HepG2 (cell line): ENCODE results near the gene WDR7. TPM values are rescaled to one million over a fixed set of nuclear protein-coding genes. Genes with fewer than 3 reads are reported as not detected.

ENCODE experiments used
- ATAC-seq: fragments of 200-7000 bp; cut with Tn5 transposase; 3 replicates; pipeline ENCODE4 v1.9.1; 2020; ENCODE audit warnings: mild to moderate bottlenecking, moderate library complexity
- BruUV-seq: library from RNA; stranded (reverse); fragments of 400-500 nt; replicated peaks from 2 replicates; lab custom pipeline; 2021; lab: Mats Ljungman, UMichigan
- CTCF ChIA-PET: fragments of 300-600 bp; formaldehyde crosslinking; extraction: SDS; loops from one replicate; lab custom pipeline; 2021; ENCODE audit warnings: low total read pairs, inconsistent platforms, low intra/inter-chr PET ratio; lab: Yijun Ruan, JAX
- POLR2A ChIA-PET: fragments of 350-600 bp; sonication (Branson Sonifier 250); formaldehyde crosslinking; loops from one replicate; lab custom pipeline; 2020; ENCODE audit warnings: antibody characterized with exemption, inconsistent platforms; lab: Yijun Ruan, JAX
- DNase-seq: peaks from one replicate; pipeline ENCODE4 v3.0.0-alpha.2; 2015; ENCODE audit warnings: low spot score
- FAIRE-seq: peaks from 3 replicates; lab custom pipeline; 2011; peaks lifted over from hg19 to GRCh38; lab: Jason Lieb, UNC
- H2AFZ ChIP-seq: one replicate; pipeline ENCODE4 v1.6.1; 2011; ENCODE audit warnings: low read length, inconsistent platforms
- H3K27ac ChIP-seq: fragments of 300-600 bp; 3 replicates; pipeline ENCODE4 v1.8.0; 2011; ENCODE audit warnings: mixed run types, mild to moderate bottlenecking, mixed read lengths, low read length, inconsistent platforms; ENCODE audit not compliant: insufficient read depth; ENCODE audit errors: extremely low read length
- H3K27me3 ChIP-seq, 2 experiments: fragments of 200-600 bp in 1 of 2; 2 replicates in 1 of 2; 3 replicates in 1 of 2; pipeline versions ENCODE4 v1.6.0 to v1.8.0; 2011; ENCODE audit warnings: low read length in 2 of 2, mild to moderate bottlenecking in 2 of 2, moderate library complexity in 2 of 2, inconsistent platforms in 1 of 2; ENCODE audit not compliant: insufficient read depth in 2 of 2, control insufficient read depth in 1 of 2
- H3K36me3 ChIP-seq, 2 experiments: fragments of 200-600 bp in 1 of 2; replicated peaks in 1 of 2; 2 replicates in 1 of 2; 3 replicates in 1 of 2; pipeline versions ENCODE4 v1.5.1 to v1.8.0; 2011; ENCODE audit warnings: low read length in 2 of 2, inconsistent platforms in 1 of 2; ENCODE audit not compliant: insufficient read depth in 2 of 2, control insufficient read depth in 1 of 2
- H3K4me1 ChIP-seq: 2 replicates; pipeline ENCODE4 v1.5.1; 2012; ENCODE audit warnings: low read length, inconsistent platforms; ENCODE audit not compliant: insufficient read depth
- H3K4me2 ChIP-seq: 2 replicates; pipeline ENCODE4 v1.6.0; 2011; ENCODE audit warnings: low read depth, low read length, inconsistent platforms
- H3K4me3 ChIP-seq, 3 experiments: fragments of 200-600 bp in 1 of 3; sonication (generic), shearing (Covaris generic) in 1 of 3; replicated peaks in 1 of 3; 2 replicates each; pipeline ENCODE4 v1.5.1; 2011 to 2016; ENCODE audit warnings: low read length in 3 of 3, inconsistent platforms in 2 of 3, low read depth in 2 of 3, mild to moderate bottlenecking in 2 of 3, control low read depth in 1 of 3, mixed read lengths in 1 of 3; ENCODE audit not compliant: insufficient read depth in 1 of 3
- H3K79me2 ChIP-seq: one replicate; pipeline ENCODE4 v1.6.1; 2011; ENCODE audit warnings: low read length, inconsistent platforms; ENCODE audit not compliant: insufficient read depth
- H3K9ac ChIP-seq: 2 replicates; pipeline ENCODE4 v1.6.0; 2011; ENCODE audit warnings: mild to moderate bottlenecking, low read depth, low read length, inconsistent platforms; ENCODE audit not compliant: insufficient read depth
- H3K9me3 ChIP-seq: 2 replicates; pipeline ENCODE4 v1.5.1; 2012; ENCODE audit warnings: mild to moderate bottlenecking, low read length
- H4K20me1 ChIP-seq: 2 replicates; pipeline ENCODE4 v1.6.0; 2011; ENCODE audit warnings: inconsistent platforms, mild to moderate bottlenecking, low read length, moderate library complexity; ENCODE audit not compliant: insufficient read depth
- HNF4G ChIP-seq, 2 experiments: sonication (generic) in 1 of 2; formaldehyde crosslinking in 1 of 2; IDR thresholded peaks; 2 replicates each; pipeline versions ENCODE4 v1.4.0 to v1.6.1; 2011 to 2020; ENCODE audit warnings: borderline replicate concordance in 2 of 2, low read depth in 2 of 2, mild to moderate bottlenecking in 2 of 2, low read length in 1 of 2, missing genetic modification reagents in 1 of 2, moderate library complexity in 1 of 2
- HOXA7 ChIP-seq: sonication (generic); formaldehyde crosslinking; IDR thresholded peaks from 2 replicates; pipeline ENCODE4 v1.8.1; 2022; ENCODE audit warnings: mild to moderate bottlenecking, missing genetic modification reagents, moderate library complexity
- HOXD1 ChIP-seq: sonication (generic); formaldehyde crosslinking; IDR thresholded peaks from 2 replicates; pipeline ENCODE4 v1.5.0; 2020; ENCODE audit warnings: missing genetic modification reagents
- JARID2 ChIP-seq: sonication (generic); formaldehyde crosslinking; IDR thresholded peaks from 2 replicates; pipeline ENCODE4 v1.8.1; 2023; ENCODE audit warnings: missing genetic modification reagents, inconsistent platforms; ENCODE audit not compliant: insufficient replicate concordance
- KMT2B ChIP-seq: IDR thresholded peaks from 2 replicates; pipeline ENCODE4 v1.6.1; 2016; ENCODE audit warnings: missing genetic modification reagents, missing compliant biosample characterization
- MAFK ChIP-seq, 2 experiments: IDR thresholded peaks in 1 of 2; conservative IDR thresholded peaks in 1 of 2; 2 replicates each; pipeline ENCODE4 v1.6.1; 2011; ENCODE audit warnings: improper control_type of control experiment in 2 of 2, low read length in 2 of 2
- SRSF1 ChIP-seq: fragments of 200-400 bp; formaldehyde crosslinking; optimal IDR thresholded peaks from 2 replicates; pipeline ENCODE3; 2017; ENCODE audit warnings: mild to moderate bottlenecking, low read depth, low read length, moderate library complexity
- ZNF263 ChIP-seq: sonication (generic); formaldehyde crosslinking; IDR thresholded peaks from 2 replicates; pipeline ENCODE4 v1.4.0; 2020; ENCODE audit warnings: missing genetic modification reagents
- ZNF530 ChIP-seq: sonication (generic); formaldehyde crosslinking; IDR thresholded peaks from 2 replicates; pipeline ENCODE4 v1.5.0; 2020; ENCODE audit warnings: low read depth, mild to moderate bottlenecking, missing genetic modification reagents
- ZNF552 ChIP-seq: sonication (generic); formaldehyde crosslinking; IDR thresholded peaks from 2 replicates; pipeline ENCODE4 v1.9.0; 2022; ENCODE audit warnings: missing genetic modification reagents, mild to moderate bottlenecking, borderline replicate concordance
- WGBS: methylation state at CpG from one replicate; pipeline ENCODE4 v1.1.6; 2017; ENCODE audit warnings: low lambda C conversion rate; 5-methylcytosine and 5-hydroxymethylcytosine counted together
- in situ Hi-C: cut with HindIII; loops from 2 replicates; pipeline ENCODE4 v1.10.0; 2017; ENCODE audit warnings: low pct_unique_long_range_greater_than_20kb; ENCODE audit not compliant: extremely low pct_ligation_motif_present
- intact Hi-C: fragments of 100-400 bp; cut with micrococcal nuclease; formaldehyde crosslinking; loops from one replicate; pipeline ENCODE4 v1.10.0; 2022; ENCODE audit not compliant: unreplicated experiment
- polyA plus RNA-seq, 8 experiments: library from polyadenylated mRNA; depleted of rRNA in 3 of 8; stranded (reverse) in 7 of 8; unstranded in 1 of 8; fragments of >200 nt; fragmentation: Illumina TruSeq in 4 of 8; extraction: Trizol in 4 of 8; gene quantifications; 2 replicates each; pipeline versions ENCODE4 v1.2.1 to v1.2.3, GENCODE V29; 2011 to 2016; ENCODE audit warnings: low read depth in 4 of 8, missing spikeins in 1 of 8, mixed read lengths in 1 of 8; ENCODE audit not compliant: insufficient read depth in 1 of 8
- total RNA-seq, 5 experiments: library from RNA; depleted of rRNA; stranded (reverse); fragments of >200 nt; fragmentation: Illumina TruSeq; extraction: Trizol; gene quantifications; 2 replicates each; pipeline ENCODE4 v1.2.3, GENCODE V29; 2016; ENCODE audit warnings: low read depth in 1 of 5
- TF ChIP-seq, protein P1 (sequence below): sonication (generic); formaldehyde crosslinking; IDR thresholded peaks from 2 replicates; pipeline ENCODE4 v1.5.0; 2020; ENCODE audit warnings: missing genetic modification reagents, mild to moderate bottlenecking, borderline replicate concordance
- TF ChIP-seq, protein P2 (sequence below): sonication (generic); formaldehyde crosslinking; IDR thresholded peaks from 2 replicates; pipeline ENCODE4 v1.4.0; 2020; ENCODE audit warnings: mild to moderate bottlenecking, missing genetic modification reagents

WDR7 gene
- total and polyA plus RNA-seq, 2 of the 13 experiments (the other 11 are each of a cell fraction or from before 2014, with no cell fraction given) = 2.0 to 7.8 TPM

DNA sequence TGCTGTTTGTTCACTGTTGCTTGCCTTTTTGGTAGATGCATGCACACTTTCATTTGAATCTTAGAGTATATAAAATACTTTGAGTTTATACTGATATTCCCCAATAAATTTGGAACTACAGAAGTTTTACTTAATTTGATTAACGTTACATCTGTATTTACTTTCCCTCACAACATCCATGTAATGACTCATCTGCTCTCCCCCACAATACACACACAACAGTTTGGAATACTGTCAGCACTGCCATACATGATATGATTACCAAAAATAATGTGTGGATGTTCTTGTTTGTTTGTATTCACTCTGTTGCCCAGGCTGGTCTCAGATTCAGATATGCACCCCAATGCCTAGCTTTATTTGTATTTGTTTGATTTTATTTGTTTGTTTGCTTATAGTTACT is 144.2 kb downstream of the WDR7 start (continued):
- TF ChIP-seq JARID2 (CRISPR knock-in tag) = no peak
- no peak for TF ChIP-seq SRSF1
- TF ChIP-seq, protein P1, sequence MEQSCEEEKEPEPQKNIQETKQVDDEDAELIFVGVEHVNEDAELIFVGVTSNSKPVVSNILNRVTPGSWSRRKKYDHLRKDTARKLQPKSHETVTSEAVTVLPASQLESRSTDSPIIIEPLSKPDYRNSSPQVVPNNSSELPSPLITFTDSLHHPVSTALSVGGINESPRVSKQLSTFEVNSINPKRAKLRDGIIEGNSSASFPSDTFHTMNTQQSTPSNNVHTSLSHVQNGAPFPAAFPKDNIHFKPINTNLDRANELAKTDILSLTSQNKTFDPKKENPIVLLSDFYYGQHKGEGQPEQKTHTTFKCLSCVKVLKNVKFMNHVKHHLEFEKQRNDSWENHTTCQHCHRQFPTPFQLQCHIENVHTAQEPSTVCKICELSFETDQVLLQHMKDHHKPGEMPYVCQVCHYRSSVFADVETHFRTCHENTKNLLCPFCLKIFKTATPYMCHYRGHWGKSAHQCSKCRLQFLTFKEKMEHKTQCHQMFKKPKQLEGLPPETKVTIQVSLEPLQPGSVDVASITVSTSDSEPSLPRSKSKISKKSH = no peak
- no peak for TF ChIP-seq HNF4G (IDR thresholded peaks at IDR 0.05; ENCODE audit: borderline replicate concordance, low read depth, low read length)
- TF ChIP-seq HNF4G (CRISPR knock-in tag; IDR thresholded peaks at IDR 0.05; ENCODE audit: borderline replicate concordance, low read depth) = no peak

DNA sequence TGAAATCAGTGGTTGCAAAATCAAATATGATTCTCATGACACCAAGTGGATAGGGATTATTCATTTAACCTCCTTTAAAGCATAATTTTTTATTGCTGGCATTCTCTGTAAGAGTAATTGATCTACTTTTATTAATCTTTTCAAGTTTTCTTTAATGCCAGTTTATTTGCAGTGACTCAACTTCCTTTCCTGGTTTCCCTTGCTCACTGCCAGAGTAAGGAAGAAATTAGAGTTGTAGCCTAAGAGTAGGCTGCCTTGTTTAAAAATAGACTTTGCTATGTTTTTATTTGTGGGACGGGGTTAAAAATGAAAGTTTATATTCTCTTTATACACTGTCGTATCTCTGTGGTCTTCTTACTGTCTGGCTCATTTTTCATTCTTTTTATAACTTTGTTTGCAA is 148.6 kb downstream of the WDR7 start:
- WGBS = 92% methylated on average over 2 of the region's 2 CpGs
- Histone ChIP-seq H3K4me2 (no peak overlapping the region), H2AFZ (no peak overlapping the region), H4K20me1 (no peaks in the 10 kb centered on the region), H3K9me3 (no peaks in the 10 kb centered on the region), H3K79me2 (no peaks in the 10 kb centered on the region), H3K4me3 (no peak overlapping the region), H3K27me3 (no peaks in the 10 kb centered on the region), H3K27ac (no peak overlapping the region), H3K9ac (no peak overlapping the region), H3K4me1 (no peaks in the 10 kb centered on the region), H3K36me3 (no peaks in the 10 kb centered on the region)
- in situ Hi-C loops (loop anchor here (25.0 kb wide), 1 partner anchor 763 kb away; no protein-coding TSS in a partner anchor), intact Hi-C loops (no loop called here)
- BruUV-seq = no TSS peak
- DNase-seq = no peak
- ATAC-seq = no peak
- ChIA-PET POLR2A (no interaction called here), CTCF (no interaction called here)
- no peak for FAIRE-seq
- TF ChIP-seq KMT2B (CRISPR knock-in tag) (no peak), ZNF530 (CRISPR knock-in tag) (no peak), MAFK (conservative IDR thresholded peaks at IDR 0.05 in 1 of 2, IDR thresholded peaks at IDR 0.05 in 1 of 2; ENCODE audit: low read length in 2 of 2) (no peak), ZNF263 (no peak), HOXA7 (no peak), ZNF552 (CRISPR knock-in tag) (no peak), HOXD1 (CRISPR knock-in tag) (no peak)
- TF ChIP-seq, protein P2, sequence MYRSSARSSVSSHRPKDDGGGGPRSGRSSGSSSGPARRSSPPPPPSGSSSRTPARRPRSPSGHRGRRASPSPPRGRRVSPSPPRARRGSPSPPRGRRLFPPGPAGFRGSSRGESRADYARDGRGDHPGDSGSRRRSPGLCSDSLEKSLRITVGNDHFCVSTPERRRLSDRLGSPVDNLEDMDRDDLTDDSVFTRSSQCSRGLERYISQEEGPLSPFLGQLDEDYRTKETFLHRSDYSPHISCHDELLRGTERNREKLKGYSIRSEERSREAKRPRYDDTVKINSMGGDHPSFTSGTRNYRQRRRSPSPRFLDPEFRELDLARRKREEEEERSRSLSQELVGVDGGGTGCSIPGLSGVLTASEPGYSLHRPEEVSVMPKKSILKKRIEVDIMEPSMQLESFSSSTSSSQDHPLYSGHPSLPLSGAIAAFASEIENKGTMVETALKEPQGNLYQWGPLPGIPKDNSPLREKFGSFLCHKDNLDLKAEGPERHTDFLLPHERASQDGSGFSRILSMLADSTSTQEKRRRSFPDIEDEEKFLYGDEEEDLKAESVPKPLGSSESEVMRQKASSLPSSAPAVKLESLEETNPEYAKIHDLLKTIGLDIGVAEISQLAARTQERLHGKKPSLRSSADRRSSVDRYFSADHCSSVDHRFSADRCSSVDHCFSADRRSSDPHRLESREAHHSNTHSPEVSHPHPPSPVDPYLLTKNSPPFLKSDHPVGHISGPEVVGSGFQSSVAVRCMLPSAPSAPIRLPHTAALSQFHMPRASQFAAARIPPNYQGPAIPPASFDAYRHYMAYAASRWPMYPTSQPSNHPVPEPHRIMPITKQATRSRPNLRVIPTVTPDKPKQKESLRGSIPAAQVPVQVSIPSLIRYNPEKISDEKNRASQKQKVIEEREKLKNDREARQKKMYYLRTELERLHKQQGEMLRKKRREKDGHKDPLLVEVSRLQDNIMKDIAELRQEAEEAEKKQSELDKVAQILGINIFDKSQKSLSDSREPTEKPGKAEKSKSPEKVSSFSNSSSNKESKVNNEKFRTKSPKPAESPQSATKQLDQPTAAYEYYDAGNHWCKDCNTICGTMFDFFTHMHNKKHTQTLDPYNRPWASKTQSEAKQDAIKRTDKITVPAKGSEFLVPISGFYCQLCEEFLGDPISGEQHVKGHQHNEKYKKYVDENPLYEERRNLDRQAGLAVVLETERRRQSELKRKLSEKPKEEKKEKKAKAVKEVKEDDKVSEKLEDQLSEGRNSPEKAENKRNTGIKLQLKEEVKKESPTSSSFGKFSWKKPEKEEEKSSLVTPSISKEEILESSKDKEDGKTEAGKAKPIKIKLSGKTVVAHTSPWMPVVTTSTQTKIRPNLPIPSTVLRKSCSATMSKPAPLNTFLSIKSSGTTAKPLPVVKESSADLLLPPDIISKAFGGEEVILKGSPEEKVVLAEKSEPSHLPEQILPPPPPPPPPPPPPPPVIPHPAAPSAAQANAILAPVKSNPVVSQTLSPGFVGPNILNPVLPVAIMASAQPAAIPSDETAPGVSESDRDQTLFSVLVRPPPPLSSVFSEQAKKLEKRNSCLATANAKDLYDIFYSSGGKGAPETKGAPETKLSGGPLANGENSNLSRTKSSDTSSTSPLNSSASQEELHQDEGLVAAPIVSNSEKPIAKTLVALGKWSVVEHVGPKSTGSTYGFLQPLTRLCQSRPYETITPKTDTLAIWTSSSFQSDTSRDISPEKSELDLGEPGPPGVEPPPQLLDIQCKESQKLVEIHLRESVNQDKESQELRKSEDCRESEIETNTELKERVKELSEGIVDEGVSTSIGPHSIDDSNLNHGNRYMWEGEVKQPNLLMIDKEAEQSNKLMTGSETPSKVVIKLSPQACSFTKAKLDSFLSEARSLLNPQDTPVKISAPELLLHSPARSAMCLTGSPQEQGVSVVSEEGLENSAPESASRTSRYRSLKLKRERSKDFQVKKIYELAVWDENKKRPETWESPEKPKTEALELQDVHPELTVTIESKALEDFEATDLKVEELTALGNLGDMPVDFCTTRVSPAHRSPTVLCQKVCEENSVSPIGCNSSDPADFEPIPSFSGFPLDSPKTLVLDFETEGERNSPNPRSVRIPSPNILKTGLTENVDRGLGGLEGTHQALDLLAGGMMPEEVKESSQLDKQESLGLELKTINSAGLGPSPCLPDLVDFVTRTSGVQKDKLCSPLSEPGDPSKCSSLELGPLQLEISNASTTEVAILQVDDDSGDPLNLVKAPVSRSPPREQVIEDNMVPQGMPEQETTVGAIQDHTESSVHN (CRISPR knock-in tag) = no peak
